Omental fat pad (tissue), 4 donors: ENCODE results near the gene PSMD8. TPM values are rescaled to one million over a fixed set of nuclear protein-coding genes. Genes with fewer than 3 reads are reported as not detected.

Experiments used
- ATAC-seq: fragments of 150-250 bp; one replicate; pipeline ENCODE4 v1.9.1; 2016; ENCODE audit warnings: mild to moderate bottlenecking, moderate library complexity; ENCODE audit not compliant: low FRiP score
- DNase-seq: peaks from one replicate; pipeline ENCODE4 v3.0.0-alpha.2; 2019; ENCODE audit warnings: low spot score
- CTCF ChIP-seq, 3 donors: fragments of 450-650 bp; IDR thresholded peaks; one replicate each; pipeline ENCODE4 v1.5.1; 2016 to 2017; ENCODE audit warnings: antibody characterized with exemption in 3 of 3, mild to moderate bottlenecking in 3 of 3, moderate library complexity in 2 of 3
- total RNA-seq, 4 donors: library from RNA; depleted of rRNA; stranded (reverse); fragments of >200 nt; gene quantifications; one replicate each; pipeline ENCODE4 v1.1.0, GENCODE V29; 2016

The PSMD8 gene
- total RNA-seq = 100 to 1,000 TPM; 177 to 505 (median 425) TPM

GRCh38 chr19:38374332-38375097 is at the start of gene PSMD8:
Gene PSMD8, plus strand, starts transcription at chr19:38374571. Its CDS starts 31 bp downstream, at chr19:38374602.
- TF ChIP-seq CTCF (IDR thresholded peaks at IDR 0.05) = no peak
- ATAC-seq (peak; percentile 98), DNase-seq (peak; percentile 92)

DNA sequence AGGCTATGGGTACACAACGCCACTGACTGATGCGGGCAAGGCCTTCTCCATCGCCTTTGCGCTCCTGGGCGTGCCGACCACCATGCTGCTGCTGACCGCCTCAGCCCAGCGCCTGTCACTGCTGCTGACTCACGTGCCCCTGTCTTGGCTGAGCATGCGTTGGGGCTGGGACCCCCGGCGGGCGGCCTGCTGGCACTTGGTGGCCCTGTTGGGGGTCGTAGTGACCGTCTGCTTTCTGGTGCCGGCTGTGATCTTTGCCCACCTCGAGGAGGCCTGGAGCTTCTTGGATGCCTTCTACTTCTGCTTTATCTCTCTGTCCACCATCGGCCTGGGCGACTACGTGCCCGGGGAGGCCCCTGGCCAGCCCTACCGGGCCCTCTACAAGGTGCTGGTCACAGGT is 47.8 kb upstream of the PSMD8 start:
- ATAC-seq = no peak
- TF ChIP-seq CTCF (IDR thresholded peaks at IDR 0.05) = no peak
- DNase-seq = no peak

GRCh38 chr19:38329651-38330050 is 44.7 kb upstream of the PSMD8 start:
- TF ChIP-seq CTCF (IDR thresholded peaks at IDR 0.05) = no peak
- DNase-seq = no peak
- no peak for ATAC-seq

DNA sequence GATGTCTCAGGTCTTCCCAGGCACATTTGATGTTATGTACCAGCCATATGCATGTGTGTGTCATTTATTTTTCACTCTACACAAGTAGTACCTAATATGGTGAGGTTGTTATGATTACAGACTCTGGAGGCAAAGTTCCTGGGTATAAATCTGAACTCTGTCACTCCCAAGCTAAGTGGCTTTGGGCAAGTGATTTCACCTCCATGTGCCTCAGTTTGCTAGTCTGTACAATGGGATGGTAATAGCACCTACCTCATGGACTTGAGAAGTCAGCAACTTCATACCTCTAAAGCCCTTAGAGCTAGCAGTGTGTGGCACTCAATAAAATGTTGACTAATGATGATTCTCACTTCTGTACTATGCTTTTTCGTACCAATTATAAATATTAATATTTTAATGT is 42.6 kb upstream of the PSMD8 start:
- no peak for DNase-seq
- TF ChIP-seq CTCF (IDR thresholded peaks at IDR 0.05) = no peak
- ATAC-seq = no peak

- no peak for ATAC-seq
- TF ChIP-seq CTCF (IDR thresholded peaks at IDR 0.05) = no peak
- no peak for DNase-seq
Measured at GRCh38 chr19:38333245-38333644, 41.1 kb upstream of the PSMD8 start.

DNA sequence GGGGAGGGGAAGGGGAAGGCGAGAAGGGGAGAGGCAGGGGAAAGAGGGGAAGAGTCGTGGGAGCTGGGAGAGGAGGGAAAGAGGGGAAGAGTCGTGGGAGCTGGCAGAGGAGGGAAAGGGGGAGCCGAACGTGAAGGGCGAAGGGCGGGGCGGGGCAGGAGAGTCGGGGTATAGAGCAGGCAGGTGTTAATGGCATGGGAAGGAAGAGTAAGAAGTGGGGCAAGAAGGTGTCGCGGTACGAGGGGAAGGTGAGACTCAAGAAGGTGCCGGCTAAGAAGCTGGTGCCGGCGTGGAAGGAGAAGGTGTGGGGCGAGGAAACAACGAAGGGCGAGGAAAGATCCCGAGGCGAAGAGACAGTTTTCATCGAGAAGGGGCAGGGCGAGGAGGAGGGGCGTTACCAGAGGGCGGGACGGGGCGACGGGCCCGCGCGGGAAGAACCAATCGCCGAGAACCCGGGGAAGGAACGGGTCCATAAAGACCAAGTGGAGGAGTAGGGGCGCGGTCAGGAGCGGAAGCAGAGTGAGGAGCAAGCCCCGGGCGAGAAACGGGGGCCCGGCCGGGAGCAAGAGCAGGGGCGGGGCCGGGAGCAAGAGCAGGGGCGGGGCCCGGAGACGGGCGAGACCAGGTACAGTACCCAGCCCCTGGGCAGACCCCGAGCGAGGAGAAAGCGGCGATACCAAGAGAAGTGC is 38.3 kb upstream of the PSMD8 start:
- ATAC-seq (peak; percentile 91), DNase-seq (peak; percentile 78)
- no peak for TF ChIP-seq CTCF (IDR thresholded peaks at IDR 0.05)
